Adrenal gland (tissue), 12 donors: ENCODE measurements around the gene TTC9C. TPM values are rescaled to one million over a fixed set of nuclear protein-coding genes. Genes with fewer than 3 reads are reported as not detected.
"Not testable (repeated sequence)": the region's sequence is repeated elsewhere in the genome, so short reads cannot be mapped to it uniquely, and the experiment has no call there.

ENCODE experiments used
- DNase-seq, 7 donors: peaks; one replicate each; pipeline ENCODE4 v3.0.0-alpha.2; 2019 to 2020
- H3K27ac ChIP-seq, 5 donors: fragments of 200-600 bp; sonication (generic) in 4 of 5; 1 replicate in 3 of 5; 2 replicates in 2 of 5; pipeline versions ENCODE4 v1.5.1 to v1.8.0; 2016 to 2020; ENCODE audit warnings: mild to moderate bottlenecking in 1 of 5
- H3K27me3 ChIP-seq: fragments of 200-600 bp; 2 replicates; pipeline ENCODE4 v1.8.0; 2021
- H3K36me3 ChIP-seq, 2 donors: fragments of 200-600 bp; replicated peaks in 1 of 2; 1 replicate in 1 of 2; 2 replicates in 1 of 2; pipeline versions ENCODE4 v1.5.1 to v1.8.0; 2018 to 2022
- H3K4me1 ChIP-seq, 2 donors: fragments of 200-600 bp; replicated peaks in 1 of 2; 1 replicate in 1 of 2; 2 replicates in 1 of 2; pipeline versions ENCODE4 v1.5.1 to v1.8.0; 2018 to 2021
- H3K4me3 ChIP-seq, 4 donors: fragments of 200-600 bp; sonication (generic) in 3 of 4; one replicate each; pipeline ENCODE4 v1.5.1; 2016 to 2018
- H3K9me3 ChIP-seq, 3 donors: fragments of 200-600 bp; sonication (generic) in 1 of 3; replicated peaks in 1 of 3; 1 replicate in 2 of 3; 2 replicates in 1 of 3; pipeline versions ENCODE4 v1.5.1 to v1.8.0; 2016 to 2021
- CTCF ChIP-seq, 6 experiments: fragments of 450-650 bp in 4 of 6; fragments of 200-600 bp in 2 of 6; sonication (generic) in 1 of 6; IDR thresholded peaks; 1 replicate in 5 of 6; 2 replicates in 1 of 6; pipeline versions ENCODE4 v1.5.1 to v1.8.0; 2016 to 2021; ENCODE audit warnings: antibody characterized with exemption in 6 of 6, mild to moderate bottlenecking in 2 of 6, moderate library complexity in 1 of 6
- POLR2A ChIP-seq, 2 donors: fragments of 450-650 bp; IDR thresholded peaks; one replicate each; pipeline ENCODE4 v1.6.1; 2017; ENCODE audit warnings: antibody characterized with exemption in 2 of 2, mild to moderate bottlenecking in 2 of 2, moderate library complexity in 1 of 2
- WGBS, 4 donors: extraction: QIAGEN DNeasy Blood & Tissue Kit in 2 of 4; methylation state at CpG; one replicate each; pipeline versions ENCODE4 v1.1.5 to v1.1.7; 2013 to 2017; 5-methylcytosine and 5-hydroxymethylcytosine counted together
- intact Hi-C, 2 donors: fragments of 100-400 bp; cut with DNase I; formaldehyde crosslinking; loops; one replicate each; pipeline versions ENCODE4 v1.14.1 to v1.15.0; 2022 to 2023
- polyA plus RNA-seq, 3 donors: library from polyadenylated mRNA; stranded (reverse); fragments of 200-250 nt in 2 of 3; fragments of 350-450 nt in 1 of 3; fragmentation: Illumina TruSeq in 1 of 3; extraction: RNeasy Lipid Tissue Mini Kit (QIAGEN cat#74804) in 1 of 3; gene quantifications; one replicate each; pipeline ENCODE4 v1.2.3, GENCODE V29; 2013 to 2014
- total RNA-seq, 9 donors: library from RNA; depleted of rRNA in 4 of 9; stranded (reverse); fragments of >200 nt in 4 of 9; fragments of 120-200 nt in 1 of 9; fragmentation: NEBNext Ultra II Directional in 1 of 9; extraction: Animal tissue kit (Norgen Biotek cat#: 25700) in 1 of 9; gene quantifications; one replicate each; pipeline versions ENCODE4 v1.1.0 to v1.2.4, GENCODE V29; 2013 to 2023
- donor health status: healthy with polysubstance abuse.
- donor health status: Bipolar disorder and iron deficiency.
- donor health status: DM: yes; HTN: yes; CAD: no.
- donor health status: DM: no; HTN: no; CAD: no.
- donor health status: DM: no; HTN: no; CAD: no.
- donor health status: DM: yes; HTN: yes; CAD: no.

Gene TTC9C
- total and polyA plus RNA-seq, 12 donors = 10.7 to 93.9 (median 28.1) TPM

- Histone ChIP-seq H3K9me3 (no peaks in the 10 kb centered on the region), H3K27ac (no peak overlapping the region), H3K36me3 (peaks cover 0 to 74% of the 10 kb centered on the region in 2 donors), H3K4me1 (peaks cover 0 to 5% of the 10 kb centered on the region in 2 donors), H3K27me3 (no peaks in the 10 kb centered on the region), H3K4me3 (no peak overlapping the region)
- intact Hi-C loops = no loop called here
- DNase-seq = no peak
- TF ChIP-seq POLR2A (IDR thresholded peaks at IDR 0.05) (no peak), CTCF (IDR thresholded peaks at IDR 0.05) (no peak)
Observed at GRCh38 chr11:62737196-62737595, 8.9 kb downstream of the TTC9C start.

- intact Hi-C loops = no loop called here
- Histone ChIP-seq H3K27me3 (no peaks in the 10 kb centered on the region), H3K27ac (no peak overlapping the region), H3K9me3 (no peaks in the 10 kb centered on the region), H3K4me1 (peaks cover 0 to 4% of the 10 kb centered on the region in 2 donors), H3K4me3 (no peak overlapping the region), H3K36me3 (peaks cover 0 to 13% of the 10 kb centered on the region in 2 donors)
- TF ChIP-seq POLR2A (IDR thresholded peaks at IDR 0.05) = no peak
- TF ChIP-seq CTCF (IDR thresholded peaks at IDR 0.05) = no peak
- WGBS, 4 donors = 80 to 88% (median 83%) methylated on average over 8 to 9 of the region's 9 CpGs
- no peak for DNase-seq
Observed at GRCh38 chr11:62747475-62748160, 19.3 kb downstream of the TTC9C start.

DNA sequence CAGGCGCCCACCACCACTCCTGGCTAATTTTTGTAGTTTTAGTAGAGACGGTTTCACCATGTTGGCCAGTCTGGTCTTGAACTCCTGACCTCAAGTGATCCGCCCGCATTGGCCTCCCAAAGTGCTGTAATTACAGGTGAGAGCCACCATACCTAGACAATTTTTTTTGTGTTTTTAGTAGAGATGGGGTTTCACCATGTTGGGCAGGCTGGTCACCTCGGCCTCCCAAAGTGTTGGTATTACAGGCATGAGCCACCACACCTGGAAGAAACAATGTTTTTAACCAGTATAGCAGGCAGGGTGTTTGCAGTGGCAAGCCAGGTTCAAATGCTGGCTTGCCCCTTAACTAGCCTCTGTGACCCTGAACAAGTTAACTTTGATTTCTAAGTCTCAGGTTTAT is 21.6 kb downstream of the TTC9C start:
- 90 to 96% (median 94%) methylated on average over 3 to 5 of the region's 5 CpGs for WGBS, 4 donors
- H3K4me1 ChIP-seq = peaks cover 5 to 16% of the 10 kb centered on the region in 2 donors
- H3K4me3 ChIP-seq, intact Hi-C loops, H3K27ac ChIP-seq, H3K9me3 ChIP-seq, H3K27me3 ChIP-seq, DNase-seq: not testable (repeated sequence)
- peaks cover 0 to 13% of the 10 kb centered on the region in 2 donors for H3K36me3 ChIP-seq

GRCh38 chr11:62752177-62752785 is 24.0 kb downstream of the TTC9C start:
- no peak overlapping the region for H3K27ac ChIP-seq
- no peaks in the 10 kb centered on the region for H3K27me3 ChIP-seq
- DNase-seq = no peak
- H3K36me3 ChIP-seq = peaks cover 0 to 13% of the 10 kb centered on the region in 2 donors
- H3K9me3 ChIP-seq = no peaks in the 10 kb centered on the region
- H3K4me3 ChIP-seq = no peak overlapping the region
- intact Hi-C loops = no loop called here
- H3K4me1 ChIP-seq = peaks cover 5 to 16% of the 10 kb centered on the region in 2 donors
- WGBS, 4 donors = 90 to 97% (median 96%) methylated on average over 12 to 14 of the region's 14 CpGs
- no peak for TF ChIP-seq POLR2A (IDR thresholded peaks at IDR 0.05)
- TF ChIP-seq CTCF (IDR thresholded peaks at IDR 0.05) = no peak
